ENCODE data around the gene MAN2B2. TPM values are rescaled to one million over a fixed set of nuclear protein-coding genes. Genes with fewer than 3 reads are reported as not detected.

MAN2B2 gene
- total and polyA plus RNA-seq, 2 donors from 2014 or later = 19.9 to 34.3 TPM

- no peak for DNase-seq
- Histone ChIP-seq H3K9ac (ENCODE audit: low read length in 3 of 3) (no peak overlapping the region), H3K4me3 (ENCODE audit: low read length in 3 of 3) (no peak overlapping the region), H3K4me1 (ENCODE audit: control insufficient read depth in 2 of 3, insufficient read depth in 2 of 3, low read depth in 1 of 3, low read length in 3 of 3) (peaks cover 0 to 5% (median 0%) of the 10 kb centered on the region in 3 donors), H3K27me3 (ENCODE audit: control insufficient read depth, insufficient read depth, low read length) (peaks cover 25% of the 10 kb centered on the region), H3K27ac (ENCODE audit: low read depth in 2 of 2, low read length in 2 of 2) (no peak overlapping the region), H3K36me3 (ENCODE audit: control insufficient read depth in 2 of 3, insufficient read depth in 3 of 3, low read length in 3 of 3) (no peaks in the 10 kb centered on the region), H3K9me3 (ENCODE audit: control insufficient read depth in 2 of 3, insufficient read depth in 1 of 3, low read length in 3 of 3) (no peaks in the 10 kb centered on the region)
- TF ChIP-seq CTCF (IDR thresholded peaks at IDR 0.05; ENCODE audit: borderline replicate concordance, extremely low read depth, insufficient read depth) = no peak
- no peak for FAIRE-seq
- intact Hi-C loops (cut with DNase I) = no loop called here
Observed at GRCh38 chr4:6565691-6566390, 9.1 kb upstream of the MAN2B2 start.

GRCh38 chr4:6566391-6567190, 8.4 kb upstream of the MAN2B2 start:
- DNase-seq (no peak), FAIRE-seq (no peak)
- TF ChIP-seq CTCF (IDR thresholded peaks at IDR 0.05; ENCODE audit: borderline replicate concordance, extremely low read depth, insufficient read depth) = no peak
- intact Hi-C loops (cut with DNase I) = no loop called here
- Histone ChIP-seq H3K9ac (ENCODE audit: low read length in 3 of 3) (no peak overlapping the region), H3K27me3 (ENCODE audit: control insufficient read depth, insufficient read depth, low read length) (peaks cover 24% of the 10 kb centered on the region), H3K27ac (ENCODE audit: low read depth in 2 of 2, low read length in 2 of 2) (no peak overlapping the region), H3K4me1 (ENCODE audit: control insufficient read depth in 2 of 3, insufficient read depth in 2 of 3, low read depth in 1 of 3, low read length in 3 of 3) (peaks cover 0 to 5% (median 0%) of the 10 kb centered on the region in 3 donors), H3K4me3 (ENCODE audit: low read length in 3 of 3) (no peak overlapping the region), H3K9me3 (ENCODE audit: control insufficient read depth in 2 of 3, insufficient read depth in 1 of 3, low read length in 3 of 3) (no peaks in the 10 kb centered on the region), H3K36me3 (ENCODE audit: control insufficient read depth in 2 of 3, insufficient read depth in 3 of 3, low read length in 3 of 3) (no peaks in the 10 kb centered on the region)

GRCh38 chr4:6567218-6567617, 7.8 kb upstream of the MAN2B2 start:
- H3K27me3 ChIP-seq (ENCODE audit: control insufficient read depth, insufficient read depth, low read length) = peaks cover 24% of the 10 kb centered on the region
- H3K9ac ChIP-seq (ENCODE audit: low read length in 3 of 3) = no peak overlapping the region
- no peak for TF ChIP-seq CTCF (IDR thresholded peaks at IDR 0.05; ENCODE audit: borderline replicate concordance, extremely low read depth, insufficient read depth)
- H3K4me3 ChIP-seq (ENCODE audit: low read length in 3 of 3) = no peak overlapping the region
- no peaks in the 10 kb centered on the region for H3K9me3 ChIP-seq (ENCODE audit: control insufficient read depth in 2 of 3, insufficient read depth in 1 of 3, low read length in 3 of 3)
- DNase-seq (no peak), FAIRE-seq (no peak)
- no peak overlapping the region for H3K27ac ChIP-seq (ENCODE audit: low read depth in 2 of 2, low read length in 2 of 2)
- H3K4me1 ChIP-seq (ENCODE audit: control insufficient read depth in 2 of 3, insufficient read depth in 2 of 3, low read depth in 1 of 3, low read length in 3 of 3) = peaks cover 0 to 5% (median 0%) of the 10 kb centered on the region in 3 donors
- intact Hi-C loops (cut with DNase I) = no loop called here
- H3K36me3 ChIP-seq (ENCODE audit: control insufficient read depth in 2 of 3, insufficient read depth in 3 of 3, low read length in 3 of 3) = no peaks in the 10 kb centered on the region

Measured in kidney (tissue), 14 donors.